ENCODE measurements around the gene ALG14.

GRCh38 chr1:95067062-95067461 is 5.7 kb downstream of the ALG14 start:
- TF ChIP-seq CTCF (IDR thresholded peaks at IDR 0.05) (no peak), POLR2A (IDR thresholded peaks at IDR 0.05) (no peak)

All from Peyer's patch (tissue), 4 donors.